HCT116 (cell line): ENCODE measurements around the gene FSIP1. TPM values are rescaled to one million over a fixed set of nuclear protein-coding genes. Genes with fewer than 3 reads are reported as not detected.

Experiments
- ATAC-seq: fragments of 200-7000 bp; cut with Tn5 transposase; 2 replicates; pipeline ENCODE4 v1.9.1; 2020; ENCODE audit warnings: mild to moderate bottlenecking, moderate library complexity
- BruUV-seq: library from RNA; stranded (reverse); fragments of 400-500 nt; replicated peaks from 2 replicates; lab custom pipeline; 2021; lab: Mats Ljungman, UMichigan
- CTCF ChIA-PET: fragments of 300-600 bp; sonication (Branson Sonifier 250); formaldehyde crosslinking; loops from one replicate; lab custom pipeline; 2021; ENCODE audit warnings: antibody characterized with exemption; lab: Charles Lee
- POLR2A ChIA-PET: fragments of 300-600, 350-600 bp; sonication (Branson Sonifier 250); formaldehyde crosslinking; loops from one replicate; lab custom pipeline; 2021; ENCODE audit warnings: antibody characterized with exemption; lab: Charles Lee
- RAD21 ChIA-PET, 2 experiments: fragments of 300-600 bp; sonication (Branson Sonifier 250); formaldehyde crosslinking; loops; one replicate each; lab custom pipeline; 2023; ENCODE audit warnings: low total read pairs in 2 of 2; ENCODE audit not compliant: uncharacterized antibody in 2 of 2, unreplicated experiment in 2 of 2, low non-redundant PET in 1 of 2; lab: Charles Lee
- DNase-seq: peaks from one replicate; pipeline ENCODE4 v3.0.0-alpha.2; 2010; ENCODE audit warnings: low read depth, low spot score
- H2AFZ ChIP-seq: fragments of 200-600 bp; shearing (Covaris generic), sonication (generic); 2 replicates; pipeline ENCODE4 v1.6.1; 2017; ENCODE audit warnings: low read depth, mixed run types, mixed read lengths, antibody characterized with exemption, low read length; ENCODE audit not compliant: poor library complexity, severe bottlenecking
- H3K27ac ChIP-seq: 2 replicates; pipeline ENCODE4 v1.5.1; 2012; ENCODE audit warnings: low read depth, low read length
- H3K27me3 ChIP-seq: fragments of 200-600 bp; sonication (generic); 2 replicates; pipeline ENCODE4 v1.6.1; 2016; ENCODE audit warnings: mixed run types, low read length, mixed read lengths; ENCODE audit not compliant: insufficient read depth
- H3K36me3 ChIP-seq, 2 experiments: fragments of 200-500 bp in 1 of 2; fragments of 200-600 bp in 1 of 2; sonication (Bioruptor generic) in 1 of 2; sonication (generic) in 1 of 2; 2 replicates each; pipeline versions ENCODE4 v1.5.1 to v1.6.1; 2014 to 2016; ENCODE audit warnings: low read length in 2 of 2, inconsistent platforms in 1 of 2, mixed read lengths in 1 of 2, mixed run types in 1 of 2; ENCODE audit not compliant: insufficient read depth in 2 of 2, control insufficient read depth in 1 of 2
- H3K4me1 ChIP-seq, 2 experiments: fragments of 200-600 bp in 1 of 2; sonication (generic) in 1 of 2; 2 replicates each; pipeline versions ENCODE4 v1.5.1 to v1.6.1; 2012 to 2017; ENCODE audit warnings: low read length in 2 of 2, inconsistent platforms in 1 of 2, mild to moderate bottlenecking in 1 of 2, mixed read lengths in 1 of 2, mixed run types in 1 of 2, moderate library complexity in 1 of 2; ENCODE audit not compliant: insufficient read depth in 2 of 2, control insufficient read depth in 1 of 2
- H3K4me2 ChIP-seq: fragments of 200-600 bp; sonication (generic); 2 replicates; pipeline ENCODE4 v1.6.1; 2017; ENCODE audit warnings: mixed run types, low read length, mixed read lengths
- H3K4me3 ChIP-seq, 2 experiments: fragments of 200-600 bp in 1 of 2; sonication (generic) in 1 of 2; replicated peaks in 1 of 2; 2 replicates each; pipeline ENCODE4 v1.5.1; 2011 to 2016; ENCODE audit warnings: low read length in 2 of 2, control low read depth in 1 of 2, low read depth in 1 of 2, mild to moderate bottlenecking in 1 of 2, mixed read lengths in 1 of 2, mixed run types in 1 of 2
- H3K79me2 ChIP-seq: fragments of 200-600 bp; sonication (generic); 2 replicates; pipeline ENCODE4 v1.6.1; 2017; ENCODE audit warnings: mild to moderate bottlenecking, mixed run types, low read length, moderate library complexity, mixed read lengths; ENCODE audit not compliant: insufficient read depth
- H3K9ac ChIP-seq: fragments of 200-600 bp; sonication (generic); 2 replicates; pipeline ENCODE4 v1.6.1; 2016; ENCODE audit warnings: low read length, mixed read lengths
- H3K9me2 ChIP-seq: fragments of 200-600 bp; sonication (generic), shearing (Covaris generic); 2 replicates; pipeline ENCODE4 v1.6.1; 2017; ENCODE audit warnings: mixed run types, mild to moderate bottlenecking, moderate library complexity; ENCODE audit not compliant: insufficient read depth
- H3K9me3 ChIP-seq, 2 experiments: fragments of 200-500 bp in 1 of 2; fragments of 200-600 bp in 1 of 2; sonication (Bioruptor generic) in 1 of 2; sonication (generic) in 1 of 2; 2 replicates each; pipeline ENCODE4 v1.6.1; 2014 to 2017; ENCODE audit warnings: low read length in 2 of 2, mixed read lengths in 2 of 2, inconsistent platforms in 1 of 2, low read depth in 1 of 2, mild to moderate bottlenecking in 1 of 2, mixed run types in 1 of 2, moderate library complexity in 1 of 2; ENCODE audit not compliant: control insufficient read depth in 1 of 2, insufficient read depth in 1 of 2
- H4K20me1 ChIP-seq: fragments of 200-600 bp; sonication (generic), shearing (Covaris generic); 2 replicates; pipeline ENCODE4 v1.6.1; 2017; ENCODE audit warnings: mixed run types, mild to moderate bottlenecking, moderate library complexity; ENCODE audit not compliant: insufficient read depth
- CBX3 ChIP-seq: IDR thresholded peaks from 2 replicates; pipeline ENCODE4 v1.6.1; 2012; ENCODE audit warnings: low read depth
- EGR1 ChIP-seq: IDR thresholded peaks from 2 replicates; pipeline ENCODE4 v1.6.1; 2012; ENCODE audit warnings: low read depth
- ELF1 ChIP-seq: IDR thresholded peaks from 2 replicates; pipeline ENCODE4 v1.6.1; 2012; ENCODE audit warnings: low read depth, borderline replicate concordance
- EZH2phosphoT487 ChIP-seq: fragments of 200-600 bp; IDR thresholded peaks from 2 replicates; pipeline ENCODE4 v1.6.1; 2018; ENCODE audit warnings: antibody characterized with exemption, borderline replicate concordance
- FOSL1 ChIP-seq: IDR thresholded peaks from 2 replicates; pipeline ENCODE4 v1.6.1; 2012; ENCODE audit warnings: low read depth
- JUND ChIP-seq: IDR thresholded peaks from 2 replicates; pipeline ENCODE4 v1.6.1; 2012
- POLR2A ChIP-seq: IDR thresholded peaks from 2 replicates; pipeline ENCODE4 v1.7.0; 2011; ENCODE audit warnings: borderline replicate concordance; ENCODE audit not compliant: insufficient read depth, insufficient read length; ENCODE audit errors: extremely low read depth
- POLR2AphosphoS5 ChIP-seq: IDR thresholded peaks from 2 replicates; pipeline ENCODE4 v1.6.1; 2011; ENCODE audit warnings: mild to moderate bottlenecking, low read depth, low read length, moderate library complexity
- RAD21 ChIP-seq: IDR thresholded peaks from 2 replicates; pipeline ENCODE4 v1.6.1; 2012; ENCODE audit warnings: low read depth, mild to moderate bottlenecking
- SP1 ChIP-seq: IDR thresholded peaks from 2 replicates; pipeline ENCODE4 v1.6.1; 2012; ENCODE audit warnings: low read depth
- SRF ChIP-seq: IDR thresholded peaks from 2 replicates; pipeline ENCODE4 v1.6.1; 2012; ENCODE audit warnings: low read depth
- YY1 ChIP-seq: IDR thresholded peaks from 2 replicates; pipeline ENCODE4 v1.6.1; 2011; ENCODE audit warnings: low read length, low read depth, moderate library complexity, mild to moderate bottlenecking; ENCODE audit not compliant: insufficient replicate concordance; ENCODE audit errors: extremely low read depth
- intact Hi-C: fragments of 100-400 bp; cut with micrococcal nuclease; formaldehyde crosslinking; loops from 2 replicates; pipeline ENCODE4 v1.10.0; 2022
- total RNA-seq: library from RNA; stranded (reverse); gene quantifications from one replicate; pipeline ENCODE4 v1.2.1, GENCODE V29; 2021; ENCODE audit not compliant: unreplicated experiment
- TF ChIP-seq, protein P1 (sequence below): IDR thresholded peaks from 2 replicates; pipeline ENCODE4 v1.6.1; 2012
- TF ChIP-seq, protein P2 (sequence below): IDR thresholded peaks from 2 replicates; pipeline ENCODE4 v1.6.1; 2011; ENCODE audit warnings: mild to moderate bottlenecking, low read length, moderate library complexity; ENCODE audit not compliant: insufficient replicate concordance; ENCODE audit errors: extremely low read depth
- TF ChIP-seq, protein P3 (sequence below), 3 experiments: fragments of 200-600 bp in 1 of 3; sonication (generic) in 1 of 3; IDR thresholded peaks in 2 of 3; conservative IDR thresholded peaks in 1 of 3; 2 replicates each; pipeline ENCODE4 v1.5.1; 2012 to 2017; ENCODE audit warnings: low read depth in 2 of 3, low read length in 2 of 3, antibody characterized with exemption in 1 of 3, borderline replicate concordance in 1 of 3, control low read depth in 1 of 3, mild to moderate bottlenecking in 1 of 3, mixed read lengths in 1 of 3, mixed run types in 1 of 3, moderate library complexity in 1 of 3; ENCODE audit not compliant: insufficient read depth in 1 of 3

The FSIP1 gene
- total RNA-seq, 1 experiment from 2014 or later: 0.42 TPM

DNA sequence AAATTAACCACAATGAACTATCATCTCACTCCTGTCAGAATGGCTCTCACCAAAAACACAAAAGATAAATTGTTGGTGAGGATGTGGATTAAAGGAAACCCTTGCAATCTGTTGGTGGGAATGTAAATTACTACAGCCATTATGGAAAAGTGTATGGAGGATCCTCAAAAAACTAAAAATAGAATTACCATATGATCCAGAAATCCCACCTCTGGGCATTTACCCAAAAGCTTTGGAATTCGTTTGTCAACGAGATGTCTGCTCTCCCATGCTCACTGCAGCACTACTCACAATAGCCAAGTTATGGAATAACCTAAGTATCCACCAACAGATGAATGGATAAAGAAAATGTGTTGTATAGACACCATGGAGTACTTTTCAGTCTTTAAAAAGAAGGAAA lies 21.6 kb downstream of the FSIP1 start (continued):
- TF ChIP-seq EZH2phosphoT487: no peak
- TF ChIP-seq SRF: no peak
- TF ChIP-seq POLR2A: no peak
- TF ChIP-seq, protein P1, sequence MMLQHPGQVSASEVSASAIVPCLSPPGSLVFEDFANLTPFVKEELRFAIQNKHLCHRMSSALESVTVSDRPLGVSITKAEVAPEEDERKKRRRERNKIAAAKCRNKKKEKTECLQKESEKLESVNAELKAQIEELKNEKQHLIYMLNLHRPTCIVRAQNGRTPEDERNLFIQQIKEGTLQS: no peak
- no peak for TF ChIP-seq YY1

DNA sequence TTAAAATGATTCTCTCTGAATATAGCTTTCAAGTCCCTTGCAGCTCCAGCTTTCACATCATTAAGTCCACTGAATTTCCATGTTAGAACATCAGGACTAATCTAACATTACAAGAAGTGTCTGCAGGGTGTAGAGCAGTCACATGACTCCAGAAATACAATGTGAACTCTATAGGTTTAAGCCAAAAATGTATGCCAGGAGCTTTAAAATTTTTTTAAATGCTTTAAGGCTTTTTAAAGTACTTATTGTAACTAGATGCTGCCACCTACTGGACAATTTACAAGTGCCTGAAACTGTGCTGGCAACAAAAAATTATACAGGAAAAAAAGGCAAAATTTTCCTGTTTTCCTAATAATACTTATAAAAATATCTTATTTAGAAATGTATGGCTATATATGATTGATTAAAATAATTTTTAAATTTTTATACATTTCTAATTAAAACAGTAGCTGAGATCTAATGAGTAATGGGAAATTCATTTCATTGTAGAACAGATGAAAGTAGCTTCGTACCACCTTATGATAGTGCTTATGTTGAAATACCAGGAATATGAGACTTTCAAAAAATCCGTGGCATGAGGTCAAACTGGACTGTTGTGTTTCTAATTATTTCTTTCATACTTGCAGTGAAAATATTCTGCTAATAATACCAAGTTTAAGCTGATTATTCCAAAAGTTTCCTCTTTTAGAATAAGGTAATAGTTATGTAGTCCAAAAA lies 25.7 kb downstream of the FSIP1 start:
- Histone ChIP-seq H3K36me3 (no peaks in the 10 kb centered on the region), H3K27ac (no peak overlapping the region), H2AFZ (no peak overlapping the region), H3K9me2 (no peaks in the 10 kb centered on the region), H3K4me2 (no peak overlapping the region), H3K4me1 (no peaks in the 10 kb centered on the region), H3K9me3 (no peaks in the 10 kb centered on the region), H3K27me3 (no peaks in the 10 kb centered on the region), H4K20me1 (no peaks in the 10 kb centered on the region), H3K79me2 (no peaks in the 10 kb centered on the region), H3K9ac (no peak overlapping the region), H3K4me3 (no peak overlapping the region)
- TF ChIP-seq JUND: no peak
- no peak for TF ChIP-seq SP1
- no peak for TF ChIP-seq ELF1
- no peak for TF ChIP-seq EZH2phosphoT487
- no peak for TF ChIP-seq CBX3
- no peak for TF ChIP-seq FOSL1
- TF ChIP-seq, protein P1: no peak
- no peak for TF ChIP-seq EGR1
- TF ChIP-seq, protein P2, sequence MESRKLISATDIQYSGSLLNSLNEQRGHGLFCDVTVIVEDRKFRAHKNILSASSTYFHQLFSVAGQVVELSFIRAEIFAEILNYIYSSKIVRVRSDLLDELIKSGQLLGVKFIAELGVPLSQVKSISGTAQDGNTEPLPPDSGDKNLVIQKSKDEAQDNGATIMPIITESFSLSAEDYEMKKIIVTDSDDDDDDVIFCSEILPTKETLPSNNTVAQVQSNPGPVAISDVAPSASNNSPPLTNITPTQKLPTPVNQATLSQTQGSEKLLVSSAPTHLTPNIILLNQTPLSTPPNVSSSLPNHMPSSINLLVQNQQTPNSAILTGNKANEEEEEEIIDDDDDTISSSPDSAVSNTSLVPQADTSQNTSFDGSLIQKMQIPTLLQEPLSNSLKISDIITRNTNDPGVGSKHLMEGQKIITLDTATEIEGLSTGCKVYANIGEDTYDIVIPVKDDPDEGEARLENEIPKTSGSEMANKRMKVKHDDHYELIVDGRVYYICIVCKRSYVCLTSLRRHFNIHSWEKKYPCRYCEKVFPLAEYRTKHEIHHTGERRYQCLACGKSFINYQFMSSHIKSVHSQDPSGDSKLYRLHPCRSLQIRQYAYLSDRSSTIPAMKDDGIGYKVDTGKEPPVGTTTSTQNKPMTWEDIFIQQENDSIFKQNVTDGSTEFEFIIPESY: no peak
- peak; percentile 62 for TF ChIP-seq RAD21
- TF ChIP-seq, protein P3, sequence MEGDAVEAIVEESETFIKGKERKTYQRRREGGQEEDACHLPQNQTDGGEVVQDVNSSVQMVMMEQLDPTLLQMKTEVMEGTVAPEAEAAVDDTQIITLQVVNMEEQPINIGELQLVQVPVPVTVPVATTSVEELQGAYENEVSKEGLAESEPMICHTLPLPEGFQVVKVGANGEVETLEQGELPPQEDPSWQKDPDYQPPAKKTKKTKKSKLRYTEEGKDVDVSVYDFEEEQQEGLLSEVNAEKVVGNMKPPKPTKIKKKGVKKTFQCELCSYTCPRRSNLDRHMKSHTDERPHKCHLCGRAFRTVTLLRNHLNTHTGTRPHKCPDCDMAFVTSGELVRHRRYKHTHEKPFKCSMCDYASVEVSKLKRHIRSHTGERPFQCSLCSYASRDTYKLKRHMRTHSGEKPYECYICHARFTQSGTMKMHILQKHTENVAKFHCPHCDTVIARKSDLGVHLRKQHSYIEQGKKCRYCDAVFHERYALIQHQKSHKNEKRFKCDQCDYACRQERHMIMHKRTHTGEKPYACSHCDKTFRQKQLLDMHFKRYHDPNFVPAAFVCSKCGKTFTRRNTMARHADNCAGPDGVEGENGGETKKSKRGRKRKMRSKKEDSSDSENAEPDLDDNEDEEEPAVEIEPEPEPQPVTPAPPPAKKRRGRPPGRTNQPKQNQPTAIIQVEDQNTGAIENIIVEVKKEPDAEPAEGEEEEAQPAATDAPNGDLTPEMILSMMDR (IDR thresholded peaks at IDR 0.05 in 2 of 3, conservative IDR thresholded peaks at IDR 0.05 in 1 of 3; ENCODE audit: borderline replicate concordance in 1 of 3, insufficient read depth in 1 of 3, low read depth in 2 of 3, low read length in 2 of 3): peak; percentile 54 to 71 (median 68); a peak in 5 of 6 replicates
- TF ChIP-seq SRF: no peak
- TF ChIP-seq POLR2AphosphoS5: no peak
- intact Hi-C loops: loop anchor here (1.0 to 5.0 kb wide), 7 partner anchors 73 to 1050 kb away; partner anchors contain the start of gene THBS1
- ChIA-PET CTCF (interaction anchor here (0.6 to 4.0 kb wide), 55 partner anchors 9 to 1057 kb away, joined by 3 to 91 read pairs (median 5); partner anchors contain the start of genes FSIP1 and THBS1), POLR2A (interaction anchor here (1.3 to 1.5 kb wide), 2 partner anchors 25 to 175 kb away, joined by 3 to 7 read pairs; partner anchors contain the start of gene FSIP1), RAD21 (interaction anchor here (0.7 to 2.0 kb wide), 10 partner anchors 26 to 585 kb away, joined by 3 to 14 read pairs (median 4); partner anchors contain the start of genes FSIP1 (in 1 of the 2) and THBS1 (in 1 of the 2))
- no TSS peak for BruUV-seq
- DNase-seq (peak; percentile 47), ATAC-seq (peak; percentile 40; the same call in 1 of the 2 replicates)
